ENCODE data around the gene GHRHR.
A peak's percentile ranks its signal among the peaks of the same experiment; 100 is the strongest.

Gene GHRHR

DNA sequence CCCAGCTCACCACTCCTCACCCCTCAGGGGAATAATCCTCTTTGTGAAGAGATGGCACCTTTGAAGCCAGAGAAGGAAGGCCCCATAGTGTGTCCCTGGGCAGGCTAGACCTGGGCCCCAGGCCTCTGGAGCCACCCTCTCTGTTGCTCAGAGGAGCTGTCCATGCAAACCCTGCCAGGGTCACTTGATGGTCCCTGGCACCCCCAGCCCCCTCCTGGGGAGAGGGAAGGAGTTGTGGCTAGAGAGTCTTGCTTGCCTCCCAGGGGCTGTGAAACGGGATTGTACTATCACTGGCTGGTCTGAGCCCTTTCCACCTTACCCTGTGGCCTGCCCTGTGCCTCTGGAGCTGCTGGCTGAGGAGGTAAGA, 5.8 kb downstream of the GHRHR start:
- DNase-seq, result no peak

- DNase-seq, result no peak
Measured at GRCh38 chr7:30970074-30970473, 6.3 kb downstream of the GHRHR start.

- DNase-seq, result no peak
Measured at GRCh38 chr7:30970594-30971094, 6.9 kb downstream of the GHRHR start.

- no peak for DNase-seq
Measured at GRCh38 chr7:30971440-30971839, 7.7 kb downstream of the GHRHR start.

DNA sequence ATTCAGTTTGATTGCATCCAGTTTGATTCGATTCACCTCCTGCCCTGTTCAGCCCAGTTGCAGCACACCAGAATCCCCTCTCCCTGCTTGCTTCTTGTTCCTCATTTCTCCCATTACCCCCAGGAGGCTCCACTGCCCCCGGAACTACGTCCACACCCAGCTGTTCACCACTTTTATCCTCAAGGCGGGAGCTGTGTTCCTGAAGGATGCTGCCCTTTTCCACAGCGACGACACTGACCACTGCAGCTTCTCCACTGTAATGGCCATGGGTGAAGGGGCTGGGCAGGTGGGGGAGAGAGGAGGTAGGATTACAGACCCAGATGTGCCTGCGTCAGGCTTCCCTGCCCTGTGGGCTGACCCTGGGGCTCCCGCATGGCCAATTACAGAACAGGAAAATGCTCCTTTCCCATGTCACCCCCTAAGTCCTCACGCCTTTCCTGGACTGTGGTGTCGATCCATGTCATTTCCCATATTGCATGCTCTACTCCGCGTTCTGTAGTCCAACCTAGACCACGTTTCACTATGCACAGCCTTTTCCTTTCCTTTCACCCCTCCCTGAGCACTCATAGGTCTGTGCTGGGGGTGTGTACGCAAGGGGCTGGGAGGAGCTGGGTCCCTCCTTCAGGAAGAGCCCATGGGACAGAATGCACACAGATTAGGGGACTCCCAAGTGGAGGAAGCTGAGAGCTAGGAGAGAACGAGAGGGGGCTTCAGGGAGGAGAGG, 8.2 kb downstream of the GHRHR start:
- DNase-seq, result no peak

DNA sequence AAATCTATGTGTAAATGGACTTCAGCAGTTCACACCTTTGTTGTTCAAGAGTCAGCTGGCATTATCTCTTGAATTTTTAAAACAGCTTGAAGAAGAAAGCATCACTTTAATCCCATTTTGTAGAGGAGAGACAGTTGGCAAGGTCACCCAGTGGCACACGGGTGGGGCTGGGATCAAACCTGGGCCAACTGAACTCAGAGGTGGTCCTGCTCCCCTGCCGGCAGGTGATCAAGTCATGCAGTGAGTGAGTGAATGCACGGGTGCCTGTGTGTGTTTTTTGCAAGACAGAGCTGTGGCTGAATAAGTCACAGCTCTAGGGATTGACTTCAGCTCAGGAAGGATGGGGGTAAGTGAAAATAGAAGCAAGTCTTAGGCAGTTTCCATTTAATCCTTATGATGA, 9.5 kb downstream of the GHRHR start:
- DNase-seq, result no peak

GRCh38 chr7:30973791-30974604, 10.2 kb downstream of the GHRHR start:
- DNase-seq, result no peak

DNA sequence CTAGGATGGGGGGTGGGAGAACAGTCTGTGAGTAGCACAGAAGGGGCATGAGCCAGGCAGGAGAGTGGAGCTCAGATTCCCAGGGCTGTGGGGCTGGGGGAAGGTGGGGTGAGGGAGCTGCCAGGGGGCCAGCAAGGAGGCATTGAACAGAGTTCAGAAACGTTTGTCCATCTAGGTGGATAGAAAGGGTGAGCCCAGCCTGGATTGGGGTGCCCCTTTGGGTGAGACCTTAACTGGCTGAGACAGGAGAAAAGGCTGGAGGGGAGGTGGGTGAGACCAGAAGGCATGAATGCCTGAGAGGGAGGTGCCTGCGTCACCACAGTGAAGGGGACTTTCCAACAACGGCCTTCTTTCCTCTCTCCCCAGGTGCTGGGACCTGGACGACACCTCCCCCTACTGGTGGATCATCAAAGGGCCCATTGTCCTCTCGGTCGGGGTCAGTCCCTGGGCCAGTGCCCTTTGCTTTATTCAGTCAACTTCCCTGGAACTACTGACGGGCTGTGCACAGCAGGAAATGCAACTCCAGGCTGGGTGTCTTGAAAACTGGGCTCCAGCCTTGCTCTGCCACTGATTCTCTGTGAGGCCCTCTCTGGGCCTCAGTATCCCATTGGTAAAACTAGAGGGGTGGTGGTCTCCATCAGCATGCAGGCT, 11.0 kb downstream of the GHRHR start:
- DNase-seq, result no peak

- no peak for DNase-seq
Measured at GRCh38 chr7:30975256-30975899, 11.6 kb downstream of the GHRHR start.

DNA sequence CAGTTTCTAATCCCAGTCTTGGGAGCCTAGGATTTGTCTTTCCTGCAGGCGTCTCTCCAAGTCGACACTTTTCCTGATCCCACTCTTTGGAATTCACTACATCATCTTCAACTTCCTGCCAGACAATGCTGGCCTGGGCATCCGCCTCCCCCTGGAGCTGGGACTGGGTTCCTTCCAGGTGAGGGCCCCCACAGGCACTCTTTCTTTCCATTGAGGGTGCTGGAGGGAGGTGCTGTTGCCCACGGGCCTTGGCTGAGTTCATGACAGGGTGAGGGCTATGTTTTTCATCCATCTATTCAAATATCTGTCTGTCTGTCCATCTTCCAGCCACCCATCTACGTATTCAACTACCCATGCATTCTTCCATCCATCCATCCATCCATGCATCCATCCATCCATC, 12.6 kb downstream of the GHRHR start:
- DNase-seq, result no peak

DNA sequence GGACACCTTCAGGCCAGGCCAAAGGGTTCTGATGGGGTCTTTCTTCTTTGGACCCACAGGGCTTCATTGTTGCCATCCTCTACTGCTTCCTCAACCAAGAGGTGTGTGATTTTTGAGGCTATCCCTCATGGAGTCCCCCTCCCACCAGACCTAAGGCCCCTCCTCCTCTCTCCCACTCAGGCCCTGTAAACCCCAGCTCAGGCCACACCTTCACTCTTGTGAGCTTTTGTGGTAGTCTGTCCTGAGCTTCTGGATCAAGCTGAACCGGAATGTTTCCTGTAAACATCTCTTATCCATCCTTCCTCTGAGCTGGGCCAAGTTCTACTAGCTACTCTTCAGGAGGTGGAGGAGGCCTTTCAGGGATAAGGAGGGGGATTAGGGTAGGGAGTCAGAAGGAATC, 13.5 kb downstream of the GHRHR start:
- DNase-seq, result no peak

GRCh38 chr7:30977896-30978564, 14.3 kb downstream of the GHRHR start:
- no peak for DNase-seq

DNA sequence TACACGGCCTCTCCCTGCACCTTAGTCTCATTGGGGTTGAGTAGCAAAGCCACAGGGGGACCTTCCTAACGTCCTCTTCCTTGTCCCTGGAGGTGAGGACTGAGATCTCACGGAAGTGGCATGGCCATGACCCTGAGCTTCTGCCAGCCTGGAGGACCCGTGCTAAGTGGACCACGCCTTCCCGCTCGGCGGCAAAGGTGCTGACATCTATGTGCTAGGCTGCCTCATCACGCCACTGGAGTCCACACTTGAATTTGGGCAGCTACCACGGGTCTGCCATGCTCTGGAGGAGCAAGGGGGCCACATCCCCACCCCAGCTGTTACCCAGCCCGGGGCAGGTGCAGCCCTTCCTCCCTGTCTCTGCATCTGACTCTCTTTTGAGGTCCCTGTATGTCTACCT, 15.3 kb downstream of the GHRHR start:
- no peak for DNase-seq

DNA sequence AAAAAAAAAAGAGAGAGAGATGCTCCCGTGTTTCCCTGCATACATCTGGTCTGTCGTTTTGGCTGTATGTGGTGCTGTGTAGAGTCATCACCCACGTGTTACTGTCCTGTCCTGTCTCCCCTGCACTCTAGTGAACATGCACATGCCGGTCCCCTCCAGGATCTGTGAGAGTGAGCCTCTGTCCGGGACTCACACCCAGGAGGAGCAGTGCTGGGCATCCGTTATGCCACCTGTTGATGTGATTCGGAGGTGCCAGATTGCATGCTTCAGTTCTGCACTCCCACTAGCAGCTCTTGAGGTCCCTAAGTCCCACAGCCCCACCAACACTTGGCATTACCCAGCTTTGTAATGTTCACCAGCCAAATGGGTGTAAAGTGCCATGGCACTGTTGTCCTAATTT, 16.4 kb downstream of the GHRHR start:
- DNase-seq, result no peak

DNA sequence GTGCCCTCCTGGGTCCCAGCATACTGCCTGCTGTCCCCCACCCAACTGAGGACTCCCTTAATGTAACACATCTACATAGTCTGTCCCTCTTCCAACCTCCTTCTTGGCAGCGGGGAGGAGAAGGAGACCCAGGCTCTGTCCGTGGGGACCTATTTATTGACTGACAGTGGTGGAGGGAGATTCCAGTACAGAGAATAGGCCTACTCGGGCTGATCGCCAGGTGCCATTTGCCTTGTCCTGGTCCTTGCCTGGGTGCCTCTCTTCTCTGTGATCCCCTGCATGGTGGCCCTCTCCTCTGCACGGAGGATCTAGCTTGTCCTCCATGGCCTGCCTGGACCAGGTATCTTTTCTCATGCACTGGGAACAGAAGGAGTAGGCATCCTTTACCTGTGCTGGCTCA, 17.0 kb downstream of the GHRHR start:
- no peak for DNase-seq

- peak; percentile 51 for DNase-seq
Measured at GRCh38 chr7:30983042-30983913, 19.5 kb downstream of the GHRHR start.

DNA sequence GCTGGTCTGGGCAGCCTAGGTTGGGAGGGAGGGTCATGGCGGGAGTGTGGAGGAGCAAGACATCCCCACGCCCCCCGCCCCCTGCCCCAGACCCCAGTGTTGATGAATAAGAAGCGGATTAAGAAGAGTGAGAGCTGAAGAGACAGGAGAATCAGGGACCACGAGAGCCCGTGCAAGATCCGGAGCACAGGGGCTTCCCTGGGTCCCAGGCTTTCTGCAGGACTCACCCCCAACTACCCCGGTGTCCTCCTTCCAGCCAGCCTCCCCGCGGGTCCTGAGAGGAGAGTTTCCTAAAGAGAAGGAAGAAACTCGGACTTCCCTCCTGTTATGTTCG, 20.1 kb downstream of the GHRHR start:
- no peak for DNase-seq

- DNase-seq, result no peak
Measured at GRCh38 chr7:30984359-30985107, 20.8 kb downstream of the GHRHR start.

DNA sequence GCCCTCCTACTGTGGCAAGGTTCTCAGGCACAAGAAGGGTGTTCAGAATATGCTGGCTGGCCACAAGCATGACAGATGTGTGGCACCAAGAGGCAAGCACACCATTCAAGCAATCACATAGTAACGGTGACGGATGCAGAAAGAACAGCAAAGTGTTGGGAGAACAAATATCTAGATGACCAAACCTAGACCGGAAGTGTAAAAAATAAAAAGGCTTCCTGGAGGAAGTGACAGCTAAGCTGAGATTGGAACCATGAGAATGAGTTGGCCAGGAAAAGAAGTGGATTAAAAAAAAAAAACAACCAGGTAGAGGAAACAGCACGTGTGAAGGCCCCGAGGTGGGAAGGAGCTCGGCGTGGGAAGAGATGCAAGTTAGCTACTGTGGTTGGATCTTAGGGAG, 22.0 kb downstream of the GHRHR start:
- DNase-seq, result no peak

GRCh38 chr7:30986331-30986730, 22.6 kb downstream of the GHRHR start:
- no peak for DNase-seq

- no peak for DNase-seq
Measured at GRCh38 chr7:30986738-30987137, 23.0 kb downstream of the GHRHR start.
